Measurements from ENCODE around the gene NOL4L.

NOL4L gene

GRCh38 chr20:32574296-32575226 lies 10.6 kb downstream of the NOL4L start:
- DNase-seq: no peak

- no peak for DNase-seq
These were observed 11.8 kb downstream of the NOL4L start for GRCh38 chr20:32573167-32573851.

- no peak for DNase-seq
These were observed 12.7 kb downstream of the NOL4L start for GRCh38 chr20:32572271-32572968.

- DNase-seq: no peak
These were observed 13.6 kb downstream of the NOL4L start for GRCh38 chr20:32571566-32571965.

- DNase-seq: no peak
These were observed 14.5 kb downstream of the NOL4L start for GRCh38 chr20:32570401-32571190.

GRCh38 chr20:32569380-32570305 lies 15.5 kb downstream of the NOL4L start:
- DNase-seq: no peak

- DNase-seq: no peak
These were observed 16.1 kb downstream of the NOL4L start for GRCh38 chr20:32569018-32569379.

- DNase-seq: no peak
These were observed 17.6 kb downstream of the NOL4L start for GRCh38 chr20:32567384-32568178.

GRCh38 chr20:32566379-32567374 lies 18.5 kb downstream of the NOL4L start:
- DNase-seq: no peak

GRCh38 chr20:32565735-32566032 lies 19.4 kb downstream of the NOL4L start:
- DNase-seq: no peak

GRCh38 chr20:32564921-32565734 lies 20.0 kb downstream of the NOL4L start:
- no peak for DNase-seq

- no peak for DNase-seq
These were observed 20.7 kb downstream of the NOL4L start for GRCh38 chr20:32564440-32564839.

- no peak for DNase-seq
These were observed 21.5 kb downstream of the NOL4L start for GRCh38 chr20:32563311-32564272.

- no peak for DNase-seq
These were observed 22.6 kb downstream of the NOL4L start for GRCh38 chr20:32562495-32562911.

GRCh38 chr20:32560989-32561830 lies 23.9 kb downstream of the NOL4L start:
- no peak for DNase-seq

- DNase-seq: no peak
These were observed 24.6 kb downstream of the NOL4L start for GRCh38 chr20:32560482-32560988.
